HG03280 (cell line): ENCODE measurements around the gene ESD.
"Not testable (repeated sequence)": the region's sequence is repeated elsewhere in the genome, so short reads cannot be mapped to it uniquely, and the experiment has no call there.

Experiments used
- ATAC-seq: cut with Tn5 transposase; IDR thresholded peaks from one replicate; pipeline ENCODE4 v1.9.1; 2021; ENCODE audit warnings: mild to moderate bottlenecking, moderate library complexity; ENCODE audit not compliant: unreplicated experiment

Gene ESD

GRCh38 chr13:46796515-46797474, at the start of gene ESD:
Gene ESD, minus strand, starts transcription at chr13:46797161. Its CDS starts 5,748 bp downstream, at chr13:46791413.
- peak; percentile 91 for ATAC-seq

- ATAC-seq, result no peak
Observed at GRCh38 chr13:46846726-46847125, 49.8 kb upstream of the ESD start.

GRCh38 chr13:46845146-46845545, 48.2 kb upstream of the ESD start:
- ATAC-seq, result no peak

GRCh38 chr13:46844431-46844830, 47.5 kb upstream of the ESD start:
- ATAC-seq, result no peak

GRCh38 chr13:46839399-46839798, 42.4 kb upstream of the ESD start:
- no peak for ATAC-seq

- no peak for ATAC-seq
Observed at GRCh38 chr13:46834657-46835056, 37.7 kb upstream of the ESD start.

GRCh38 chr13:46831588-46832194, 34.7 kb upstream of the ESD start:
- ATAC-seq, result no peak

- no peak for ATAC-seq
Observed at GRCh38 chr13:46830405-46831005, 33.5 kb upstream of the ESD start.

- ATAC-seq, result no peak
Observed at GRCh38 chr13:46822551-46822950, 25.6 kb upstream of the ESD start.

GRCh38 chr13:46817838-46818476, 21.0 kb upstream of the ESD start:
- no peak for ATAC-seq

GRCh38 chr13:46817095-46817494, 20.1 kb upstream of the ESD start:
- no peak for ATAC-seq

GRCh38 chr13:46816371-46816770, 19.4 kb upstream of the ESD start:
- ATAC-seq, result no peak

GRCh38 chr13:46812301-46812797, 15.4 kb upstream of the ESD start:
- no peak for ATAC-seq

GRCh38 chr13:46810440-46810839, 13.5 kb upstream of the ESD start:
- no peak for ATAC-seq

- ATAC-seq, result not testable (repeated sequence)
Observed at GRCh38 chr13:46804921-46805320, 8.0 kb upstream of the ESD start.

- ATAC-seq, result no peak
Observed at GRCh38 chr13:46804391-46804815, 7.4 kb upstream of the ESD start.

- ATAC-seq, result no peak
Observed at GRCh38 chr13:46803586-46803985, 6.6 kb upstream of the ESD start.

GRCh38 chr13:46801858-46802257, 4.9 kb upstream of the ESD start:
- no peak for ATAC-seq

- ATAC-seq, result no peak
Observed at GRCh38 chr13:46799139-46799538, 2.2 kb upstream of the ESD start.

- ATAC-seq, result no peak
Observed at GRCh38 chr13:46797501-46798237, 708 bp upstream of the ESD start.
